ENCODE data around the gene LSM3.

Gene LSM3

GRCh38 chr3:14178247-14179113, at the start of gene LSM3, which contains the start of gene XPC:
TSS of gene LSM3 (plus strand) at chr3:14178817. CDS start at chr3:14178861, 44 bp downstream.
TSS of gene XPC (minus strand) at chr3:14178601. CDS start at chr3:14178568, 33 bp downstream.
- peak; percentile 95 for DNase-seq

GRCh38 chr3:14129296-14129695, 49.3 kb upstream of the LSM3 start:
- DNase-seq = no peak

- DNase-seq = no peak
Observed at GRCh38 chr3:14130230-14130629, 48.4 kb upstream of the LSM3 start.

GRCh38 chr3:14130707-14131106, 47.9 kb upstream of the LSM3 start:
- DNase-seq = no peak

- DNase-seq = no peak
Observed at GRCh38 chr3:14131134-14131533, 47.5 kb upstream of the LSM3 start.

- no peak for DNase-seq
Observed at GRCh38 chr3:14132120-14132519, 46.5 kb upstream of the LSM3 start.

- no peak for DNase-seq
Observed at GRCh38 chr3:14132689-14133088, 45.9 kb upstream of the LSM3 start.

GRCh38 chr3:14133188-14133800, 45.3 kb upstream of the LSM3 start:
- no peak for DNase-seq

GRCh38 chr3:14133876-14134275, 44.7 kb upstream of the LSM3 start:
- no peak for DNase-seq

GRCh38 chr3:14134291-14134690, 44.3 kb upstream of the LSM3 start:
- no peak for DNase-seq

- no peak for DNase-seq
Observed at GRCh38 chr3:14135581-14135980, 43.0 kb upstream of the LSM3 start.

- no peak for DNase-seq
Observed at GRCh38 chr3:14137004-14137403, 41.6 kb upstream of the LSM3 start.

- DNase-seq = no peak
Observed at GRCh38 chr3:14137445-14137844, 41.2 kb upstream of the LSM3 start.

GRCh38 chr3:14138109-14138877, 40.3 kb upstream of the LSM3 start:
- DNase-seq = no peak

GRCh38 chr3:14138878-14139655, 39.5 kb upstream of the LSM3 start:
- DNase-seq = no peak

GRCh38 chr3:14139771-14140170, 38.8 kb upstream of the LSM3 start:
- no peak for DNase-seq

- no peak for DNase-seq
Observed at GRCh38 chr3:14140668-14141067, 37.9 kb upstream of the LSM3 start.

GRCh38 chr3:14141144-14141543, 37.5 kb upstream of the LSM3 start:
- DNase-seq = no peak

- no peak for DNase-seq
Observed at GRCh38 chr3:14141602-14142341, 36.8 kb upstream of the LSM3 start.

GRCh38 chr3:14142567-14143270, 35.9 kb upstream of the LSM3 start:
- DNase-seq = no peak

Measured in SHP77 treated with DMSO at 0.1 percent for 48 hours (cell line).